Measurements from ENCODE around the gene FRAT2. TPM values are rescaled to one million over a fixed set of nuclear protein-coding genes. Genes with fewer than 3 reads are reported as not detected.

Gene FRAT2
- polyA plus RNA-seq, 1 donor, result 4.8 TPM

DNA sequence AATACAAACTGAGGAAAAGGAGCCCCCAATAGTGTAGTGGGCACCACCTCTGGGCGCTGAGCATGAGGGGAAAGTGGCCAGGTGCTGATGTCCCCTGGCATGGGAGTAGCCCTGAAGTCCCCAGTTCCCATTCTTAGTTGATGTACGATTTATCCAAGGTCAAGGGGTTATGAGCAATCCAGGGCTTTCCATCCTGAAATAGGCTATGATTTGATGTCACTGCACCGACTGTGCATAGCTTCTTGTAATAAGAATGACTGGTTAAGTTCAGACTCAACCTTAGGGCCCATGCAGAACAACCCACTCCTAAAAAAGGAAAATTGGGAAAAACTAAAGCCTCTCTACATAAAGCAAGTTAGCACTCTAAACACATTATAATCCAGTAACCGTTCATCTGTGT, 11.0 kb downstream of the FRAT2 start:
- DNase-seq, result no peak

DNA sequence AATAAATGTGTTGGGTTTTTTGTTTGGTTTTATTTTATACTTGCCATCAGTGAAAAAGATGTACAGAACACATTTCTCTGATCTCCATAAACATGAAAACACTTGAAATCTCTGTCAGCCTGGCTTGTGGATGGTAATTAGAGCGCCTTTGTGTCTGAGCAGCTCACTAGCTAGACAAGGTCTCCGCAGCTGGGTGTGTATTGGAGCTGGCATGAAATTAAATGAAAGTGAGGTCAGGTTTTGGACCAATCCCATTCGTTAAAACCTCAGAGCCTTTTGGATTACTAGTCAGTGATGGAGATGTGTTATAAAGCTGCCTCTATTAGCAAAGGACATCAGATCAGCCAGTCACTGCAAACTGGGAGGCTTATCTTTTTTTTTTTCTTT, 12.7 kb downstream of the FRAT2 start:
- no peak for DNase-seq

DNA sequence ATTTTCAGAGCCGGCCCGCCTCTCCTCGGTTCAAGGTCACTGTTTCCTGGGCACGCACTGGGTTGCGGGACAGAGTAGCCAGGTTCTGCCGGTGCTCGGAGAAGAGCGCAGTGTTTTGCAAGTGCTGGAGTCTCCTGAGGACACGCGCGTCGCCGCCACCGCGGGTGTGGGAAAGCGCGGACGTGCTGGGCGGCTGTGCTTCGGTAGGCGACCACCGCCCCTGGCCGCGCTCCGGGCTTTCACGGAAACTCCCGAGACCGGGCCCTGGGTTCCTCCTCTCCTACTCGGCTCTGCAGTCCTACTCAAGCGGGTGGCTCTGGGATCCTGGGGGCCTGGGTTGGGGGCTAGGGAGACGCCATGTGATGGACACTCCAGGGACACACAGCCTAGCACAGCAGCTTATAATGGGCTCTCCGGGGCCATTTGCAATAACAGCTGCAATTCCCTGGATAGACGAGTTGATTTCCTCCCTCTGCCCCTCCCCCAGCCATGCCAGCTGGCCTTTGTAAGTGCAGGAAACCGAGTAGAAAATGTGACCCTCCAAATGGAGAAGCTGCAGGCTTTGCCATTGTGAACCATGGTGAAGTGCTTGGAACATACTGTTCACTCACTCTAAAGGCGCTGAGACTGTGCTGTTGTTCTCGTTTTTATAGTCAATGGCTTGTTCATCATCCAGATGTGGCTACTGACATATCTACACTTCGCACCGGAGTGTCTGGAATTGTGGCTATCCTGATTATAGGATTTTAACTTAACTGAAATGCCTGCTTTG, 13.3 kb downstream of the FRAT2 start:
- DNase-seq, result no peak

DNA sequence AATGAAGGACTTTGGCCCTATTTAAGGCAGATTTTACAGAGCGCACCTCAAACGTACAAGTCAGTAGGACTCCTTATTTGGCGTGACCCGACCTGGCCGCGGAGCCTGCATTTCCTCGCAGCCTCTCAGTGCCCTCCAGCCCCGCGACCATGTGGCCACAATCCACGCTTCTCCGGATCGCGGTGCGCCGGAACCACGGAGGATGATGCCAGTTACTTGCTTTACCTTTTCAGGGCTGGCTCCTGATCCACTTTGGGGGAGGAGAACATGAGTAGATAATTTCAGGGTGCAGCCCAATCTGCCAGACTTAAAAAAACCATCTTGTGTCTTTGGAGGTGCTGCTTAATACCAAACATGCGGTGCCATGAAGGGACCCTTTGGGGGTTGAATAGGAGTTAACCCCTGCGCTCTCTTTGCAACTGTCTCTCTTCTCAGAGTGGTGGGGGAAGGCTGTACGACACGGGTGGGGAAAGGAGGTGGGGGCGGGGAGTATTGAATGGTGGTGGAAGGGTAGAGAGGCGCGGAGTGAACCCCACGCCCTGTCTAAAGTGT, 14.0 kb downstream of the FRAT2 start:
- DNase-seq, result no peak

DNA sequence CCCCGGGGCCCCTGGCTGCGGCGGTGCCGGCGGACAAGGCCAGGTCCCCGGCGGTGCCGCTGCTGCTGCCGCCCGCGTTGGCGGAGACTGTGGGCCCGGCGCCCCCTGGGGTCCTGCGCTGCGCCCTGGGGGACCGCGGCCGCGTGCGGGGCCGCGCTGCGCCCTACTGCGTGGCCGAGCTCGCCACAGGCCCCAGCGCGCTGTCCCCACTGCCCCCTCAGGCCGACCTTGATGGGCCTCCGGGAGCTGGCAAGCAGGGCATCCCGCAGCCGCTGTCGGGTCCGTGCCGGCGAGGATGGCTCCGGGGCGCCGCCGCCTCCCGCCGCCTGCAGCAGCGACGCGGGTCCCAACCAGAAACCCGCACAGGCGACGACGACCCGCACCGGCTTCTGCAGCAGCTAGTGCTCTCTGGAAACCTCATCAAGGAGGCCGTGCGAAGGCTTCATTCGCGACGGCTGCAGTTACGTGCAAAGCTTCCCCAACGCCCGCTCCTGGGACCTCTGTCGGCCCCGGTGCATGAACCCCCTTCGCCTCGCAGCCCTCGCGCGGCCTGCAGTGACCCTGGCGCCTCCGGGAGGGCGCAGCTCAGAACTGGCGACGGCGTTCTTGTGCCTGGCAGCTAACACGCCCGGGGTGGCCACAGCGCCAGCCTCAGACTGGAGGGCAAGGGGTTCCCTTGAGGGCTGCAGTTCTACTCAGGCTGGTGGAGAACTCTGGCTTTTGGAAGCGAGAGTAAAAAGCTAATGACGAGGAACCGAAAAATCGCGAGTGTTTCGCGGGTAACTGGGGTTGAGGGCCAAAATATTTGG, 14.7 kb downstream of the FRAT2 start:
- DNase-seq, result no peak

DNA sequence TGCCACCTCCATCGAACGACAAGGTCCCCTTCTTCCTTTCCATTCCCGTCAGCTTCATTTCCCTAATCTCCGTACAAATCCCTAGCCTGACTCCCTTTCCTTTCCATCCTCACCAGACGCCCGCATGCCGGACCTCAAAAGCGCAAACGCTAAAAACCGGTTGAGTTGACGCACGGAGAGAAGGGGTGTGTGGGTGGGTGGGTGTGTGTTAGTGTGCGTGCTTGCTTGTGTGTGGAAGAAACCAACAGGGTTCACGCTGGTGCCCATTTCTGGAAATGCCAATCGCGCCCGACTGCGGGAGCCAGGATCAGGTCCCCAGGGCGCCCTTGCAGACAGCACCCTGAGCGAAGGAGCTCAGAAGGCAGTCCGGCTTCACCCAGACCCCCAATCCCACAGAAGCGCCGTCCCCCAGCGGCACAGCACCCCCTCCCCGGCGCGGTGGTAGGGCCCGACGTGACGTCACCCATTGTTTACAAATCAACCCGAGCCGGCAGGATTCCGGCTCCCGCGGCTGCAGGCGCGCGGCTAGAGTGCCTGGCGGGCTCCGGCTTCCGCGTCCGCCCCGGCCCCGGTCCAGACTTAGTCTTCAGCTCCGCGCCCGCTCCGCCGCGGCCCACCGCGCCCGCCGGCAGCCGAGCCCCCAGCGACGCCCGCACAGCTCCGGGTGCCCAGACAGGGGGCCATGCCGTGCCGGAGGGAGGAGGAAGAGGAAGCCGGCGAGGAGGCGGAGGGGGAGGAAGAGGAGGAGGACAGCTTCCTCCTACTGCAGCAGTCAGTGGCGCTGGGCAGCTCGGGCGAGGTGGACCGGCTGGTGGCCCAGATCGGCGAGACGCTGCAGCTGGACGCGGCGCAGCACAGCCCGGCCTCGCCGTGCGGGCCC, 15.5 kb downstream of the FRAT2 start, which contains the start of gene FRAT1:
Gene FRAT1, plus strand, starts transcription at position 500 of the 880 bp plus-strand sequence. Its CDS starts 183 bp downstream, at position 683.
- peak; percentile 90 for DNase-seq

DNA sequence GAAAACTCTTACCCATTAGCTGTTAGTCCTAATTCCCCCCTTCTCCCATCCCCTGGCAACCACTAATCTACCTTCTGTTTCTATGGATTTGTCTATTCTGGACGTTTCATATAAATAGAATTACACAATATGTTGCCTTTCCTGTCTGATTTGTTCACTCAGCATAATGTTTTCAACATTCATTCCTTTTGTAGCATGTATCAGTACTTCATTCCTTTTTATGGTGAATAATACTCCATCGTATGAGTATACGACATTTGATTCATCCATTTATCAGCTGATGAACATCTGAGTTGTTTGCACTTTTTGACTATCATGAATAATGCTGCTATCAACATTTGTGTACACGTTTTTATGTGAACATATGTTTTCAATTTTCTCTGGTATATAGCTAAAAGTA, 19.9 kb downstream of the FRAT2 start:
- no peak for DNase-seq

DNA sequence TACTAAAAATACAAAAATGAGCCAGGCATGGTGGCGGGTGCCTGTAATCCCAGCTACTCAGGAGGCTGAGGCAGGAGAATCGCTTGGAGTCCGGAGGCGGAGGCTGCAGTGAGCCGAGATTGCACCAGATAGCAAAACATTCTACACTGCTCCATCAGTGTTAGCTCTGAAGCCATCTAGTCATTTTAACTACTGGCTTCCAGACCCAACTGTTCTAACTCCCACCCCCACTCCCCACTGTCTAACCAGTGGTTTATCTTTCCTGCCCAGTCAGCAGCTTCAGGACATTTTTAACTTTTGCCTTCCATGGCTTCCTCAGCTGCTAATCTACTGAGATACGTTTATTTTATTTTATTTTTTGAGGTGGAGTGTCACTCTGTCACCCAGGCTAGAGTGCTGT, 21.6 kb downstream of the FRAT2 start:
- no peak for DNase-seq

DNA sequence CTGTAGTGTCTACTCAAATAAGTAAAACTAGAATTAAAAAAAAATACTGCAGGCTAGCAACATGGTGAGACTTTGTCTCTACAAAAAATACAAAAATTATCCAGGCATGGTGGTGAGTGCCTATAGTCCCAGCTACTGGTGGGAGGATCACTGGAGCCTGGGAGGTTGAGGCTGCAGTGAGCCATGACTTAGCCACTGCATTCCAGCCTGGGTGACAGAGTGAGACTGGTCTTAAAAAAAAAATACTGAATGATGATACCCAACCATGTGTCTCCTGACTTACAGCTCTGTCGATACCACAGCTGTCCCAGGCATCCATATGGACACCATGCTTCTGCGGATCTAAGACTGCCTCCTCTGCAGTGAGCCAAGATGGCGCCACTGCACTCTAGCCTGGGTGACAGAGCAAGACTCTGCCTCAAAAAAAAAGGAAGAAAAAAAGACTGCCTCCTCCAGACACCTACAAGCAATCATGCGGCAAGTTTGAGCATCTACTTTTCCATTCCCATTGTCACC, 23.4 kb downstream of the FRAT2 start:
- no peak for DNase-seq

DNA sequence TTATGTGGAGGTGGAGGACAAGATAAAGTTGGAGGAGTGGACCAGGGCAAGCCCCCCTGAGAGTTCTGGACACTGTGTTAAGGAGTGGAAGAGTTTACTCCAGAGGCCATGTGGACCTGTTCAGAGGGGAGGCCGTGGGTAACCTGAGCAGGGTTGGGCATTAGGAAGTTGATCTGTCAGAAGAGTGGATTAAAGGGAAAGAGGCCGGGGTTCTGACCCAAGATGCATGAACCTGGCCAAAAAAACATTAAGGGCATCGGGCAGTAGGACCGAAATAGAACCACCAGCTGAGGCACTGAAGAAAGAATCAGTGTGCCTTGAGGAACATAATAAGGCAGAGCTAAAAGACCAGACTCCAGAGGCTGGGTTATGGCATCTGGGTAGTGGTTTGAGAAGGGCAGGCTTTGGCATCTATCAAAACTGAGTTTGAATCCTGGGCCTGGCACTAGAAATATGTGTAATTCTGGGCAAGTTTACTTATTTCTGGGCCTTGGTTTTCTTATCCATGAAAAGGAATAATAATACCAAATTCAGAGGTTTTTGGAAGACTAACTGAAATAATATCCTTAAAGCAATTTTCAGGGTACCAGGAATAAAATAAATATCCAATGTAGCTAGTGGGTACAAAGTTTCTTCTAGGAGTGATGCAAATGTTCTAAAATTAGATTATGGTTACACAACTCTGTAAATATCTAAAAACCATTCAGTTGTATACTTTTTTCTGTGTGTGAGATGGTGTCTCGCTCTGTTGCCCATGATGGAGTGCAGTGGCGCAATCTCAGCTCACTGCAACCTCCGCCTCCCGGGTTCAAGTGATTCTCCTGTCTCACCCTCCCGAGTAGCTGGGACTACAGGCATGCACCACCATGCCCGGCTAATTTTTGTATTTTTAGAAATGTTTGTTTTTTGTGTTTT, 26.4 kb downstream of the FRAT2 start:
- DNase-seq, result no peak

DNA sequence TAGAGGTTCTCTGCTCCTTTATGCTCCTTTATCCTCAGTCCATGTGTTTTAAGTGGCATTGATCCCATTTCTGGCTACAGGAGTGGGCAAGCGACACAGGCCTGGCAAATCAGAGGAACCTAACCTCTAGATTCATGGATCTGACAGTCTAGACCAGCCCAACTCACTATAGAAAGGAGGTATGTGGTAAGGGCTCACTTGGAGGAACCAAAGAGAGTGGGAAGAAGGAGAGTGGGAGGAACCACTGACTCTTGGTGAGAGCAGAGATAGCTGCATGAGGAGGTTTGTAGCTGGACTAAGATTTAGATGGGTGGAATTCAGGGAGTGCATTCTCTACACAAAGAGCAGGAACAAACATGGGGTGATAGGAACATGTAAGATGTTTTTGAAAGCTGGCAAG, 27.1 kb downstream of the FRAT2 start:
- no peak for DNase-seq

DNA sequence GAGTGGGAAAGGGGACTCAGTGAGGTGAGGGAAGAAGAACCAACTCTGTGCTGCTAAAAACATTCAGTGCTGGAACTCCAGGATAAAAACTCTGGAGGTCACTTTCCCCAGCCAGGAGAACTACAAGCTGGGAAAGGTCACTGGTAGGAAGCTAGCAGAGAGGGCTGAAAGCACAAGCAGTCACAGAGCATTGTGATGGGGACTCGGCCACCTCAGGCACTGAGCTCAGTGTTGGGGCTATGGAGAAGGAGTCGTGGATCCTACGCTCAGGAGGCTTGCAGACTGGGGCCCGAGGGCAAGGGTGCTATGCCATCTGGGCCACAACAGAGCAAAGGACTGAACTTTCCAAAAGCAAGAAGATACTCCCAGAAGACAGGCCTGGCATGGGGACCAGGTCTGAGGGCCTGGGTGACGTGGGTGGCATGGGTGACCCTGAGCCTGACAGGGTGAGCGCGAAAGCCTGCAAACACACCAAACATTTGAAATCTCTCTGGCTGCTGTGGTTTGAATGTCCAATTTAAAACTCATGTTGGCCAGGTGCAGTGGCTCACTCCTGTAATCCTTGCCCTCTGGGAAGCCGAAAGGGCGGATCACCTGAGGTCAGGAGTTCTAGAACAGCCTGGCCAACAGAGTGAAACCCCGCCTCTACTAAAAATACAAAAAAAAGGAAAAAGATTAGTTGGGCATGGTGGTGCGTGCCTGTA, 32.3 kb downstream of the FRAT2 start:
- no peak for DNase-seq

DNA sequence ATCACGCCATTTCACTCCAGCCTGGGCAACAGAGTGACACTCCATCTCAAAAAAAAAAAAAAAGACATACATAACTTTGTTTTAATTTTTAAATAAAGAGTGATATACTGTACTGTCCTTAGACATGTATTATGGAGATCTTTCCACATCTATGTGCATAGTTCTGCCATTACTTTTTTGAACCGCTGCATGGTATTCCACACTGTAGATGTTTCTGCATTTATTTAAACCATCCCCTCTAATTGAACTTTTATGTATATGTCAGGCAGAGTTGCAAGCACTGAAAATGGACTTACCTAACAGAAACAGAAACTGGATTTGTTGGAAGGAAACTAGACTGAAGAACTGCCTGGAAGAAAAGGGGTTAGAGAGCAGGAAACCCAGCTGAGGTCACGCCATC, 33.5 kb downstream of the FRAT2 start:
- DNase-seq, result no peak

DNA sequence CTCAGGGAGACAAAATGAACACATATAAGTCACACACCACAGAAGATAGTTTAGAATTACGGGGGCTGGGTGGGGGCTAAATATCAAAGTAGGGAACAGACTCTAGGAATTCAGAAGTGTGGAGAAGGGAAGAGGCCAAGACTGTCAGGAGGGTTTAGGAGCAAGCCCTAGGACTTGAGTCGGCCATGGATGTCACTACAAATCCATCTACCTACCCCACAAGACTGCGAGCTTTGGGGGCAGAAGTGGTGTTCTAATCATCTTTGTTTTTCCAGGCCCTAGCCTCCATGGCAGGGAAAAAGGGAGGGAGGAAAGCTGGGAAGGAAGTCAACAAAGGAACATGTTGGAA, 36.3 kb downstream of the FRAT2 start:
- no peak for DNase-seq

DNA sequence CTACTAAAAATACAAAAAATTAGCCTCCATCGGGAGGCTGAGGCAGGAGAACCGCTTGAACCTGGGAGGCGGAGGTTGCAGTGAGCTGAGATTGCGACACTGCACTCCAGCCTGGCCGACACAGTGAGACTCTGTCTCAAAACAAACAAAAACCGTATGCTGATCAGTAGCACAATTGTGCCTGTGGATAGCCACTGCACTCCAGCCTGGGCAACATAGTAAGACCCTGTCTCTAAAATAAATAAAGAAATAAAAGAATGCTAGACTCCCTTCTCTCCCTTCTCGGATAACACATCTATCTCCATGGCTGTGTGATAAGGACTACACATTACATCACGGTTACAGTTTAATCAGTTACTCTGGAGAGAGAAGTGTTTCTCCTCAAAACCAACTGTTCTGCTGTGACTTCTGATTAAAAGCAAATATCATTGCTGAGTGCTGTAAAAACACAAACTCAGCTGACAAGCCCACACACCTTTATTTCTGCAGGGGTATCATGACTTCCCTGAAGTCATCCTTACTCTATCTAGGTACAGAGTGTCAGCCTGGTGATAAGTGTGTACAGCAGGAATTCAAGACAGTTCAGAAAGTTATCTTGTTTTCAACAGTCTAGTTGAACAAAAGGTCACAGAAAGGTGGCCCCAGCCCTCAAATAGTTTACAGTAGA, 36.8 kb downstream of the FRAT2 start:
- no peak for DNase-seq

DNA sequence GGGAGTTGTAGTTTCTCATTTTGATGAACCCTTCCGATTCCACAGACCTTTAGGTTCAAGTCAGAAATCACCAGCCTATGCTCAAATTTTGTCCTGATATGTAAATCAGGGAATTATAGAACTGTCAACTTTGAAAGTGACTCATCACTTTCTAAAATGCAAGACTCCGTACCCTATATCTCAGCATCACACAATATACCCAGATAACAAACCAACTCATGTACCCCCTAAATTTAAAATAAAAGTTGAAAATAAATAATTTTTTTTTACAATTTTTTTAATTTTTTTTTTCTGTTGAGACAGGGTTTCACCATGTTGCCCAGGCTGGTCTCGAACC, 41.7 kb downstream of the FRAT2 start:
- no peak for DNase-seq

DNA sequence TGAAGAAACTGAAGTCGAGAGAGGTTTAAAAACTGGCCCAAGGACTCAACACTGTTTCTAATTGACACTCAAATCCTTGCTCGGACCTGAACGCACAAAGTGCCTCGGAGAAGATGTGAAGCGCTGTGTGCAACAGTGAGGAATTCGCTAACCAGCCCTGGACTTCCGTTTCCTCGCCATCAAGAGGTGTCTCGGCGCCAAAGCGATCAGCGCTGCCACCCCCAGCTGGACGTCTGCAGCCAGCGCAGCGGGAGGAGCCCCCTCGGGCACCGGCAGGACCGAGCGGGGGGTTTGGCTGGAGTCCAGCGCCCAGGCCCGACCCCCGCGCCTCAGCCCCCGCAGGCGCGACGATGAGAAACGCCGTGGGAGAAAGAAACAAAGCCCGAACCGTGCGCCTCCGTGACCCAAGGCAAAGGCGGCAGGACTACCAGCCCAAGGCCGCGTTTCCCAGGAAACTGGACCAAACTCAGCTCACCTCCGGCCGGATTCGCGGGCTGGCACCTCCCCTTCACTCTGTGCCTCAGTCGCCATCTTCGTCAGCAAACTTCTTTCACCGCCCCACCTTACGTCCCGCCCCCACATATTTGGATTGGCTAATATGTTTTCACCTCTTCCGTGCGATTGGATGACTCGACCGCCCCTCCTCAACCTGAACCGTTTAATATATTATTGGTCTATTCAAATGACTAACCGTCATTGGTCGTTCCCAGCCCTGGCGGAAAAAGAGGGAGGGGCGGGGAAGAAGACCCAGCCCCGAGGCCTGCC, 42.2 kb downstream of the FRAT2 start, which contains the start of gene ARHGAP19:
Gene ARHGAP19, minus strand, starts transcription at position 541 of the 765 bp plus-strand sequence. Its CDS starts 10 bp downstream, at position 531.
- peak; percentile 97 for DNase-seq

DNA sequence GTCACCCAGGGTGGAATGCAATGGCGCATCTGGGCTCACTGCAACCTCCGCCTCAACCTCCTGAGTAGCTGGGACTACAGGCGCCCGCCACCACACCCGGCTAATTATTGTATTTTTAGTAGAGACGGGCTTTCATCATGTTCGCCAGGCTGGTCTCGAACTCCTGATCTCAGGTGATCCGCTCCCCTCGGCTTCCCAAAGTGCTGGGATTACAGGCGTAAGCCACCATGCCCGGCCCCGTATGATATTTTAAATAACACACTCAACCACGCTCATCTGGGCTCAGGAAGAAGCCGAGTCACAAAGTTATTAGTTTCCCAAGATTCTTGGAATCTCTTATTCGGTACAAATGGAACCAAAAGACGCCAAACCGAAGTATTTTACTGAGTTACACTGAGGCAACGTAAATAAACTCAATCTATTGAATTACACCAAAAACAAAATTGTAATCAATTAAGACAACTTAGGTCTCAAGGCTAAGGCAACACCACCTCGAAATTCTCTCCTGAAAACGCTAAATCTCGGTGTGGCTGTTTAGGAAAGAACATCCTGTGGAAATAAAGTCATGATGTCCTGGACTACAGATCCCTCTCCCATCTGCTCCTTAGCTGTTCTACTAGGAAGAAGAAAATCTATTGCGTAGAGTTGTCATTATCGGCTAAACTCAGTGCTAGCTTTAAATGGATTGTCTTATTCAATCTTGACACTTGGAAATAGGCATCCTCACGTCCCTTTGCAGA, 43.0 kb downstream of the FRAT2 start:
- DNase-seq, result no peak

Data from hindlimb muscle (tissue), 1 donor.